ENCODE data around the gene SLC24A1.
"Not testable (repeated sequence)": the region's sequence is repeated elsewhere in the genome, so short reads cannot be mapped to it uniquely, and the experiment has no call there.

The SLC24A1 gene

GRCh38 chr15:65621638-65622037, at the start of gene SLC24A1:
TSS of gene SLC24A1 (plus strand) at chr15:65621938. CDS start at chr15:65624081, 2,143 bp downstream.
- no peak for DNase-seq (ENCODE audit: low read depth in 2 of 2)

- DNase-seq (ENCODE audit: low read depth in 2 of 2), result no peak
Measured at GRCh38 chr15:65571971-65572370, 49.8 kb upstream of the SLC24A1 start.

- no peak for DNase-seq (ENCODE audit: low read depth in 2 of 2)
Measured at GRCh38 chr15:65576664-65577063, 45.1 kb upstream of the SLC24A1 start.

- DNase-seq (ENCODE audit: low read depth in 2 of 2), result no peak
Measured at GRCh38 chr15:65577129-65577996, 44.4 kb upstream of the SLC24A1 start.

- no peak for DNase-seq (ENCODE audit: low read depth in 2 of 2)
Measured at GRCh38 chr15:65578904-65579728, 42.6 kb upstream of the SLC24A1 start.

GRCh38 chr15:65579762-65580161, 42.0 kb upstream of the SLC24A1 start:
- no peak for DNase-seq (ENCODE audit: low read depth in 2 of 2)

GRCh38 chr15:65580287-65580686, 41.5 kb upstream of the SLC24A1 start:
- no peak for DNase-seq (ENCODE audit: low read depth in 2 of 2)

- DNase-seq (ENCODE audit: low read depth in 2 of 2), result peak; percentile 9 to 30
Measured at GRCh38 chr15:65583701-65584100, 38.0 kb upstream of the SLC24A1 start.

GRCh38 chr15:65584241-65584640, 37.5 kb upstream of the SLC24A1 start:
- no peak for DNase-seq (ENCODE audit: low read depth in 2 of 2)

GRCh38 chr15:65587094-65587493, 34.6 kb upstream of the SLC24A1 start:
- no peak for DNase-seq (ENCODE audit: low read depth in 2 of 2)

- no peak for DNase-seq (ENCODE audit: low read depth in 2 of 2)
Measured at GRCh38 chr15:65595960-65596359, 25.8 kb upstream of the SLC24A1 start.

- no peak for DNase-seq (ENCODE audit: low read depth in 2 of 2)
Measured at GRCh38 chr15:65598468-65598867, 23.3 kb upstream of the SLC24A1 start.

- no peak for DNase-seq (ENCODE audit: low read depth in 2 of 2)
Measured at GRCh38 chr15:65599677-65600076, 22.1 kb upstream of the SLC24A1 start.

- no peak for DNase-seq (ENCODE audit: low read depth in 2 of 2)
Measured at GRCh38 chr15:65603134-65603533, 18.6 kb upstream of the SLC24A1 start.

GRCh38 chr15:65603559-65603958, 18.2 kb upstream of the SLC24A1 start:
- DNase-seq (ENCODE audit: low read depth in 2 of 2), result no peak

- peak; percentile 87 to 88 for DNase-seq (ENCODE audit: low read depth in 2 of 2)
Measured at GRCh38 chr15:65610871-65611718, 10.6 kb upstream of the SLC24A1 start, which contains the start of gene INTS14. TSS of gene INTS14 (minus strand) at chr15:65611131. CDS start at chr15:65607380, 3,751 bp downstream.

- DNase-seq (ENCODE audit: low read depth in 2 of 2), result no peak
Measured at GRCh38 chr15:65611888-65612615, 9.7 kb upstream of the SLC24A1 start.

- DNase-seq (ENCODE audit: low read depth in 2 of 2), result no peak
Measured at GRCh38 chr15:65612616-65612946, 9.2 kb upstream of the SLC24A1 start.

- no peak for DNase-seq (ENCODE audit: low read depth in 2 of 2)
Measured at GRCh38 chr15:65612949-65613744, 8.6 kb upstream of the SLC24A1 start.

- DNase-seq (ENCODE audit: low read depth in 2 of 2), result not testable (repeated sequence)
Measured at GRCh38 chr15:65615887-65616286, 5.9 kb upstream of the SLC24A1 start.
